HPDE6-E6E7 (cell line): ENCODE measurements around the gene COPB2.
"Not testable (repeated sequence)": the region's sequence is repeated elsewhere in the genome, so short reads cannot be mapped to it uniquely, and the experiment has no call there.

ENCODE experiments used
- DNase-seq: peaks from one replicate; pipeline ENCODE4 v3.0.0; 2011; ENCODE audit warnings: missing footprints; ENCODE audit errors: extremely low spot score

COPB2 gene

GRCh38 chr3:139389552-139390368 lies at the start of gene COPB2:
Gene COPB2 (minus strand): TSS chr3:139389647. CDS start chr3:139389550, 97 bp downstream.
- DNase-seq: peak; percentile 96

- DNase-seq: peak; percentile 78
These were observed 45.4 kb upstream of the COPB2 start for GRCh38 chr3:139434764-139435307.

- DNase-seq: no peak
These were observed 44.8 kb upstream of the COPB2 start for GRCh38 chr3:139434228-139434627.

- DNase-seq: no peak
These were observed 43.6 kb upstream of the COPB2 start for GRCh38 chr3:139433089-139433488.

GRCh38 chr3:139430493-139430892 lies 41.0 kb upstream of the COPB2 start:
- DNase-seq: no peak

- peak; percentile 53 for DNase-seq
These were observed 38.0 kb upstream of the COPB2 start for GRCh38 chr3:139427283-139428060.

- no peak for DNase-seq
These were observed 36.4 kb upstream of the COPB2 start for GRCh38 chr3:139425745-139426400.

GRCh38 chr3:139423232-139423631 lies 33.8 kb upstream of the COPB2 start:
- no peak for DNase-seq

- DNase-seq: no peak
These were observed 32.0 kb upstream of the COPB2 start for GRCh38 chr3:139421460-139421859.

GRCh38 chr3:139421040-139421439 lies 31.6 kb upstream of the COPB2 start:
- no peak for DNase-seq

- no peak for DNase-seq
These were observed 28.7 kb upstream of the COPB2 start for GRCh38 chr3:139418144-139418543.

GRCh38 chr3:139416275-139416674 lies 26.8 kb upstream of the COPB2 start:
- DNase-seq: no peak

- no peak for DNase-seq
These were observed 25.3 kb upstream of the COPB2 start for GRCh38 chr3:139414608-139415224.

GRCh38 chr3:139412891-139413290 lies 23.4 kb upstream of the COPB2 start:
- DNase-seq: not testable (repeated sequence)

GRCh38 chr3:139401155-139401554 lies 11.7 kb upstream of the COPB2 start:
- DNase-seq: not testable (repeated sequence)

- no peak for DNase-seq
These were observed 7.3 kb upstream of the COPB2 start for GRCh38 chr3:139396707-139397106.

- DNase-seq: no peak
These were observed 4.7 kb upstream of the COPB2 start for GRCh38 chr3:139394116-139394515.

- peak; percentile 12 for DNase-seq
These were observed 461 bp downstream of the COPB2 start for GRCh38 chr3:139388821-139389551.

- no peak for DNase-seq
These were observed 1.4 kb downstream of the COPB2 start for GRCh38 chr3:139388077-139388476.

GRCh38 chr3:139382291-139382690 lies 7.2 kb downstream of the COPB2 start:
- not testable (repeated sequence) for DNase-seq

- no peak for DNase-seq
These were observed 8.9 kb downstream of the COPB2 start for GRCh38 chr3:139380575-139380974.
